H1 (cell line): ENCODE measurements around the gene LRRFIP1. TPM values are rescaled to one million over a fixed set of nuclear protein-coding genes. Genes with fewer than 3 reads are reported as not detected.

Source experiments
- CTCF ChIA-PET: fragments of 300-600 bp; sonication (Branson Sonifier 250); formaldehyde crosslinking; loops from one replicate; lab custom pipeline; 2021; ENCODE audit not compliant: partially characterized antibody; lab: Charles Lee
- POLR2A ChIA-PET: fragments of 300-600 bp; sonication (Branson Sonifier 250); formaldehyde crosslinking; loops from one replicate; lab custom pipeline; 2021; ENCODE audit warnings: inconsistent platforms; ENCODE audit not compliant: partially characterized antibody; lab: Charles Lee
- DNase-seq, 2 experiments: peaks; one replicate each; pipeline versions ENCODE4 v3.0.0 to v3.0.0-alpha.2; 2010 to 2022; ENCODE audit warnings: low spot score in 2 of 2, low read depth in 1 of 2, mixed read lengths in 1 of 2
- FAIRE-seq: peaks from 2 replicates; lab custom pipeline; 2011; peaks lifted over from hg19 to GRCh38; lab: Jason Lieb, UNC
- H2AFZ ChIP-seq: 2 replicates; pipeline ENCODE4 v1.8.1; 2012; ENCODE audit warnings: low read length, inconsistent platforms
- H2AK5ac ChIP-seq: 2 replicates; pipeline ENCODE4 v1.6.1; 2013; ENCODE audit warnings: low read depth, low read length
- H2BK120ac ChIP-seq: replicated peaks from 2 replicates; pipeline ENCODE3; 2013; ENCODE audit warnings: low read depth, low read length, inconsistent platforms
- H2BK12ac ChIP-seq: 2 replicates; pipeline ENCODE4 v1.6.1; 2013; ENCODE audit warnings: low read depth, low read length
- H2BK15ac ChIP-seq: 2 replicates; pipeline ENCODE4 v1.6.1; 2013; ENCODE audit warnings: low read length
- H2BK20ac ChIP-seq: 2 replicates; pipeline ENCODE4 v1.6.1; 2013; ENCODE audit warnings: low read length
- H2BK5ac ChIP-seq: 2 replicates; pipeline ENCODE4 v1.6.1; 2013; ENCODE audit warnings: low read depth, low read length
- H3K14ac ChIP-seq: 2 replicates; pipeline ENCODE4 v1.6.1; 2013; ENCODE audit warnings: inconsistent platforms; ENCODE audit not compliant: insufficient read length
- H3K18ac ChIP-seq: 2 replicates; pipeline ENCODE4 v1.6.1; 2013; ENCODE audit warnings: low read length; ENCODE audit errors: extremely low read depth
- H3K23ac ChIP-seq: 2 replicates; pipeline ENCODE4 v1.6.1; 2013; ENCODE audit warnings: inconsistent platforms; ENCODE audit not compliant: insufficient read length
- H3K23me2 ChIP-seq: 2 replicates; pipeline ENCODE4 v1.6.1; 2013; ENCODE audit warnings: low read depth, low read length
- H3K27ac ChIP-seq: 2 replicates; pipeline ENCODE4 v1.6.1; 2011; ENCODE audit warnings: low read depth, low read length, inconsistent platforms
- H3K27me3 ChIP-seq, 4 experiments: replicated peaks in 1 of 4; 1 replicate in 1 of 4; 2 replicates in 3 of 4; pipeline versions ENCODE4 v1.6.1 to v1.8.1; 2011 to 2013; ENCODE audit warnings: low read length in 3 of 4, mild to moderate bottlenecking in 3 of 4, inconsistent platforms in 2 of 4, mixed read lengths in 2 of 4, moderate library complexity in 1 of 4; ENCODE audit not compliant: control insufficient read depth in 3 of 4, insufficient read depth in 3 of 4; ENCODE audit errors: extremely low read depth in 1 of 4
- H3K36me3 ChIP-seq, 4 experiments: 2 replicates each; pipeline versions ENCODE4 v1.6.1 to v1.8.1; 2011 to 2013; ENCODE audit warnings: mild to moderate bottlenecking in 4 of 4, low read length in 3 of 4, moderate library complexity in 2 of 4, control low read depth in 1 of 4, inconsistent platforms in 1 of 4; ENCODE audit not compliant: insufficient read depth in 4 of 4, control insufficient read depth in 2 of 4
- H3K4ac ChIP-seq: replicated peaks from 2 replicates; pipeline ENCODE3; 2013; ENCODE audit warnings: low read length, low read depth, mixed read lengths, inconsistent platforms; ENCODE audit not compliant: insufficient read length
- H3K4me1 ChIP-seq, 4 experiments: replicated peaks in 1 of 4; 1 replicate in 1 of 4; 2 replicates in 3 of 4; pipeline versions ENCODE4 v1.6.1 to v1.8.1; 2011 to 2013; ENCODE audit warnings: low read length in 3 of 4, inconsistent platforms in 2 of 4, mixed read lengths in 1 of 4; ENCODE audit not compliant: insufficient read depth in 4 of 4, control insufficient read depth in 3 of 4
- H3K4me2 ChIP-seq, 2 experiments: 2 replicates each; pipeline versions ENCODE4 v1.6.1 to v1.8.1; 2011 to 2013; ENCODE audit warnings: low read depth in 2 of 2, low read length in 2 of 2, control low read depth in 1 of 2, inconsistent platforms in 1 of 2, mild to moderate bottlenecking in 1 of 2; ENCODE audit not compliant: insufficient read depth in 1 of 2
- H3K4me3 ChIP-seq, 4 experiments: fragments of 200-600, 300-600 bp in 1 of 4; sonication (generic), shearing (Covaris generic), sonication (Bioruptor Twin) in 1 of 4; 2 replicates each; pipeline versions ENCODE4 v1.5.1 to v1.8.1; 2011 to 2016; ENCODE audit warnings: low read length in 4 of 4, low read depth in 3 of 4, control low read depth in 2 of 4, inconsistent platforms in 2 of 4, mild to moderate bottlenecking in 2 of 4, mixed read lengths in 1 of 4, moderate library complexity in 1 of 4; ENCODE audit not compliant: insufficient read depth in 2 of 4; ENCODE audit errors: extremely low read depth in 1 of 4
- H3K56ac ChIP-seq: replicated peaks from 2 replicates; pipeline ENCODE3; 2013; ENCODE audit warnings: low read depth, mild to moderate bottlenecking, mixed read lengths, low read length, inconsistent platforms; ENCODE audit not compliant: insufficient read length
- H3K79me1 ChIP-seq: 2 replicates; pipeline ENCODE4 v1.6.1; 2013; ENCODE audit warnings: low read depth, low read length, control low read depth
- H3K79me2 ChIP-seq, 2 experiments: 2 replicates each; pipeline versions ENCODE4 v1.6.1 to v1.8.1; 2012 to 2013; ENCODE audit warnings: low read length in 2 of 2, mild to moderate bottlenecking in 2 of 2, inconsistent platforms in 1 of 2; ENCODE audit not compliant: insufficient read depth in 2 of 2, control insufficient read depth in 1 of 2
- H3K9ac ChIP-seq, 4 experiments: replicated peaks in 1 of 4; 1 replicate in 1 of 4; 2 replicates in 3 of 4; pipeline versions ENCODE4 v1.6.1 to v1.8.1; 2011 to 2013; ENCODE audit warnings: low read depth in 3 of 4, low read length in 3 of 4, control low read depth in 2 of 4, mild to moderate bottlenecking in 2 of 4, moderate library complexity in 2 of 4, inconsistent platforms in 1 of 4; ENCODE audit errors: extremely low read depth in 1 of 4
- H3K9me3 ChIP-seq, 2 experiments: 2 replicates each; pipeline versions ENCODE4 v1.6.1 to v1.8.1; 2012 to 2013; ENCODE audit warnings: mild to moderate bottlenecking in 2 of 2, moderate library complexity in 2 of 2, control low read depth in 1 of 2, inconsistent platforms in 1 of 2, low read depth in 1 of 2, low read length in 1 of 2, mixed read lengths in 1 of 2; ENCODE audit not compliant: insufficient read depth in 2 of 2
- H4K20me1 ChIP-seq, 2 experiments: replicated peaks in 1 of 2; 2 replicates each; pipeline versions ENCODE3 to v1.8.1; 2011 to 2013; ENCODE audit warnings: inconsistent platforms in 2 of 2, low read length in 2 of 2, mild to moderate bottlenecking in 1 of 2; ENCODE audit not compliant: insufficient read depth in 2 of 2, control insufficient read depth in 1 of 2
- H4K5ac ChIP-seq: 2 replicates; pipeline ENCODE4 v1.6.1; 2013; ENCODE audit warnings: low read length, low read depth, mixed read lengths, inconsistent platforms; ENCODE audit not compliant: insufficient read length
- H4K8ac ChIP-seq: 2 replicates; pipeline ENCODE4 v1.8.0; 2013; ENCODE audit warnings: mild to moderate bottlenecking, moderate library complexity, low read length, inconsistent platforms; ENCODE audit not compliant: insufficient read depth; ENCODE audit errors: extremely low read depth
- H4K91ac ChIP-seq: replicated peaks from 2 replicates; pipeline ENCODE3; 2013; ENCODE audit warnings: low read length, mixed read lengths, inconsistent platforms; ENCODE audit not compliant: insufficient read length
- GTF2F1 ChIP-seq: IDR thresholded peaks from 2 replicates; pipeline ENCODE4 v1.6.1; 2012; ENCODE audit warnings: low read depth, low read length, improper control_type of control experiment, borderline replicate concordance
- WGBS, 2 experiments: shearing (Covaris generic) in 1 of 2; methylation state at CpG; one replicate each; pipeline versions ENCODE4 v1.1.6 to v1.1.7; 2013 to 2015; ENCODE audit warnings: low lambda C conversion rate in 2 of 2, mixed read lengths in 2 of 2, inconsistent platforms in 1 of 2, low coverage in 1 of 2, missing lambda C conversion rate in 1 of 2; ENCODE audit not compliant: insufficient replicate concordance in 2 of 2, insufficient coverage in 1 of 2, insufficient read length in 1 of 2; ENCODE audit errors: extremely low coverage in 1 of 2, missing lambda C conversion rate in 1 of 2; 5-methylcytosine and 5-hydroxymethylcytosine counted together
- polyA plus RNA-seq, 7 experiments: library from polyadenylated mRNA; depleted of rRNA in 3 of 7; stranded (reverse) in 5 of 7; unstranded in 2 of 7; fragments of >200 nt in 5 of 7; fragments of 200-250 nt in 2 of 7; gene quantifications; 1 replicate in 5 of 7; 2 replicates in 1 of 7; 4 replicates in 1 of 7; pipeline versions ENCODE4 v1.2.1 to v1.2.3, GENCODE V29; 2011 to 2013; ENCODE audit warnings: missing spikeins in 2 of 7, mixed read lengths in 2 of 7
- total RNA-seq: library from RNA; stranded (reverse); fragmentation: NEBNext Ultra II Directional; extraction: Animal tissue kit (Norgen Biotek cat#: 25700); gene quantifications from 2 replicates; pipeline ENCODE4 v1.2.1, GENCODE V29; 2021

Gene LRRFIP1
- total and polyA plus RNA-seq, 2 of the 8 experiments (the other 6 are each of a cell fraction or from before 2014, with no cell fraction given) = 12.1 to 75.8 TPM

GRCh38 chr2:237682856-237683670, 55.7 kb downstream of the LRRFIP1 start:
- no peak overlapping the region for H2BK20ac ChIP-seq
- H3K79me1 ChIP-seq = no peaks in the 10 kb centered on the region
- no peak overlapping the region for H2BK15ac ChIP-seq
- H3K36me3 ChIP-seq = no peaks in the 10 kb centered on the region
- no peak overlapping the region for H3K4ac ChIP-seq
- no peak overlapping the region for H3K14ac ChIP-seq
- 91% methylated on average over 18 of the region's 18 CpGs; no CpG with 5 or more reads in 1 of the 2 experiments for WGBS, 2 experiments
- peaks cover 0 to 4% of the 10 kb centered on the region in 2 experiments; a peak in 1 of 4 replicates for H3K9me3 ChIP-seq
- DNase-seq (no peak), FAIRE-seq (no peak)
- no peak overlapping the region for H2BK5ac ChIP-seq
- peaks cover 0 to 3% (median 0%) of the 10 kb centered on the region in 4 experiments; a peak in 1 of 7 replicates for H3K4me1 ChIP-seq
- H2AK5ac ChIP-seq = no peak overlapping the region
- no peaks in the 10 kb centered on the region; the same call in 1 of the 2 replicates for H3K23me2 ChIP-seq
- H3K27me3 ChIP-seq = no peaks in the 10 kb centered on the region
- no peak overlapping the region for H3K18ac ChIP-seq
- no peaks in the 10 kb centered on the region for H3K79me2 ChIP-seq
- TF ChIP-seq GTF2F1 = no peak
- no peaks in the 10 kb centered on the region for H4K20me1 ChIP-seq
- no peak overlapping the region for H3K4me3 ChIP-seq
- CTCF ChIA-PET = interaction anchor here (0.6 to 5.5 kb wide), 13 partner anchors 7 to 1881 kb away, joined by 3 to 79 read pairs (median 5); no protein-coding TSS in a partner anchor
- H2BK120ac ChIP-seq = no peak overlapping the region
- no peak overlapping the region for H4K5ac ChIP-seq
- H3K23ac ChIP-seq = no peak overlapping the region
- no peak overlapping the region for H3K27ac ChIP-seq
- H2BK12ac ChIP-seq = no peak overlapping the region
- no peak overlapping the region for H2AFZ ChIP-seq
- no peak overlapping the region for H3K9ac ChIP-seq
- POLR2A ChIA-PET = interaction anchor here (0.7 kb wide), 1 partner anchor 9 kb away, joined by 3 read pairs; no protein-coding TSS in a partner anchor
- H3K4me2 ChIP-seq = no peak overlapping the region
- H4K91ac ChIP-seq = no peak overlapping the region
- no peak overlapping the region for H4K8ac ChIP-seq
- H3K56ac ChIP-seq = no peak overlapping the region
